Measurements from ENCODE around the gene FXYD6. TPM values are rescaled to one million over a fixed set of nuclear protein-coding genes. Genes with fewer than 3 reads are reported as not detected.

Gene FXYD6
- total and polyA plus RNA-seq, 9 of the 15 experiments (the other 6 are each of a cell fraction or from before 2014, with no cell fraction given), result 0.07 to 0.35 TPM; not detected in 7

DNA sequence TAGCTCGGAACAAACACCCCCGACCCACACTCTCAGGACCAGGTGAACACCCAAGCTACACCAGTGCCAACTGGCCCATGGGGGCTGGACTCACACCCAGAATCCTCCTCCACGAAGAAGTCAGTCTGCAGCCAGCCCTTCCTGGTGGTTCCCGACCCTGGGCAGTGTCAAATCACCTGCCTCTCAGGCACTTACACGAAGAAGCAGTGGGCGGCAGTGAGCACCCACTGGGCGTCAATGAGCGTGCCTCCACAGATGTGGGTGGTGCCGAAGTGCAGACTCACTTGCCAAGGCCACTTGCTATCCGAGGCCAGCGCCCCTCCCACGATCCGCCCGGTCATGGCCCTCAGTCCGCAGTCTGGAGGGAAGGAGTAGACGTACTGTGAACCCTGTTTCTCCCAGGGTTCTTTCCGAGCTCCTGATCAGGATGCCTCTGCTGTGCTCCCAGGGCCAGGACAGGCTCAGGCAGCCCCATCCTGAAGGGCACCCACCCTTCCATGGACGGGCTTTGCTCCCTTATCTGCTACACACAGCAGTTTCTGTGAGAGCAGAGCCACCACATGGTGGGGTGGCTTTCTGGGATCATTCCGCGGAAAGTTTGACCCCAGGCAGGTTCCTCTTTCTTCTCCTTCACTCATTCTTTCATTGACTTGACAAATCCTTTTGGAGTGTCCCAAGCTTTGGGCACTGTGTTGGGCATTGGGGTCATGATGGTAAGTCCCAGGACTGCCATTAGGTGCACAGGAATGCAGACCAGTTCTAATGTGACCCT, 33.3 kb upstream of the FXYD6 start (continued):
- TF ChIP-seq ZMIZ1 (IDR thresholded peaks at IDR 0.05; ENCODE audit: low read depth in 2 of 2, low read length in 2 of 2) (peak in 1 of 2 experiments; percentile 52; a peak in 1 of 4 replicates), ZNF239 (CRISPR knock-in tag; IDR thresholded peaks at IDR 0.05) (no peak), ZNF778 (CRISPR knock-in tag; IDR thresholded peaks at IDR 0.05) (no peak), MTA3 (IDR thresholded peaks at IDR 0.05; ENCODE audit: borderline replicate concordance) (peak; percentile 80; the same call in 1 of the 2 replicates), SIN3A (IDR thresholded peaks at IDR 0.05; ENCODE audit: borderline replicate concordance in 2 of 2, control insufficient read depth in 1 of 2, low read depth in 2 of 2, low read length in 2 of 2) (no peak), ZC3H4 (CRISPR knock-in tag; IDR thresholded peaks at IDR 0.05; ENCODE audit: borderline replicate concordance) (no peak), ETS1 (conservative IDR thresholded peaks at IDR 0.05; ENCODE audit: control insufficient read depth, low read depth, low read length) (no peak; the same call in 1 of the 2 replicates), TEAD1 (CRISPR knock-in tag; IDR thresholded peaks at IDR 0.05) (no peak), BCL6 (CRISPR knock-in tag; IDR thresholded peaks at IDR 0.05) (no peak), TAF7 (tag; IDR thresholded peaks at IDR 0.05) (no peak), POLR2AphosphoS5 (IDR thresholded peaks at IDR 0.05; ENCODE audit: control insufficient read depth, insufficient read depth, low read depth, low read length) (peak; percentile 61), BRF1 (IDR thresholded peaks at IDR 0.05; ENCODE audit: borderline replicate concordance, extremely low read depth, insufficient read length) (no peak), KDM1A (IDR thresholded peaks at IDR 0.05) (no peak), HOXB6 (CRISPR knock-in tag; IDR thresholded peaks at IDR 0.05; ENCODE audit: borderline replicate concordance) (no peak), CC2D1A (IDR thresholded peaks at IDR 0.05) (no peak), NEUROD1 (IDR thresholded peaks at IDR 0.05; ENCODE audit: borderline replicate concordance, low read depth, low read length, partially characterized antibody) (no peak), ZNF764 (CRISPR knock-in tag; IDR thresholded peaks at IDR 0.05; ENCODE audit: low read depth) (no peak), MYNN (IDR thresholded peaks at IDR 0.05) (0 out of 2 replicates have a peak, but pooled peaks have one; percentile 20), MYNN (CRISPR knock-in tag; IDR thresholded peaks at IDR 0.05) (no peak)
- TF ChIP-seq, protein P1, sequence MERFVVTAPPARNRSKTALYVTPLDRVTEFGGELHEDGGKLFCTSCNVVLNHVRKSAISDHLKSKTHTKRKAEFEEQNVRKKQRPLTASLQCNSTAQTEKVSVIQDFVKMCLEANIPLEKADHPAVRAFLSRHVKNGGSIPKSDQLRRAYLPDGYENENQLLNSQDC (CRISPR knock-in tag; IDR thresholded peaks at IDR 0.05), result no peak
- TF ChIP-seq, protein P2, sequence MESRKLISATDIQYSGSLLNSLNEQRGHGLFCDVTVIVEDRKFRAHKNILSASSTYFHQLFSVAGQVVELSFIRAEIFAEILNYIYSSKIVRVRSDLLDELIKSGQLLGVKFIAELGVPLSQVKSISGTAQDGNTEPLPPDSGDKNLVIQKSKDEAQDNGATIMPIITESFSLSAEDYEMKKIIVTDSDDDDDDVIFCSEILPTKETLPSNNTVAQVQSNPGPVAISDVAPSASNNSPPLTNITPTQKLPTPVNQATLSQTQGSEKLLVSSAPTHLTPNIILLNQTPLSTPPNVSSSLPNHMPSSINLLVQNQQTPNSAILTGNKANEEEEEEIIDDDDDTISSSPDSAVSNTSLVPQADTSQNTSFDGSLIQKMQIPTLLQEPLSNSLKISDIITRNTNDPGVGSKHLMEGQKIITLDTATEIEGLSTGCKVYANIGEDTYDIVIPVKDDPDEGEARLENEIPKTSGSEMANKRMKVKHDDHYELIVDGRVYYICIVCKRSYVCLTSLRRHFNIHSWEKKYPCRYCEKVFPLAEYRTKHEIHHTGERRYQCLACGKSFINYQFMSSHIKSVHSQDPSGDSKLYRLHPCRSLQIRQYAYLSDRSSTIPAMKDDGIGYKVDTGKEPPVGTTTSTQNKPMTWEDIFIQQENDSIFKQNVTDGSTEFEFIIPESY (CRISPR knock-in tag; IDR thresholded peaks at IDR 0.05), result no peak

Data from K562 (cell line).